Measurements from ENCODE around the gene RDH11.

DNA sequence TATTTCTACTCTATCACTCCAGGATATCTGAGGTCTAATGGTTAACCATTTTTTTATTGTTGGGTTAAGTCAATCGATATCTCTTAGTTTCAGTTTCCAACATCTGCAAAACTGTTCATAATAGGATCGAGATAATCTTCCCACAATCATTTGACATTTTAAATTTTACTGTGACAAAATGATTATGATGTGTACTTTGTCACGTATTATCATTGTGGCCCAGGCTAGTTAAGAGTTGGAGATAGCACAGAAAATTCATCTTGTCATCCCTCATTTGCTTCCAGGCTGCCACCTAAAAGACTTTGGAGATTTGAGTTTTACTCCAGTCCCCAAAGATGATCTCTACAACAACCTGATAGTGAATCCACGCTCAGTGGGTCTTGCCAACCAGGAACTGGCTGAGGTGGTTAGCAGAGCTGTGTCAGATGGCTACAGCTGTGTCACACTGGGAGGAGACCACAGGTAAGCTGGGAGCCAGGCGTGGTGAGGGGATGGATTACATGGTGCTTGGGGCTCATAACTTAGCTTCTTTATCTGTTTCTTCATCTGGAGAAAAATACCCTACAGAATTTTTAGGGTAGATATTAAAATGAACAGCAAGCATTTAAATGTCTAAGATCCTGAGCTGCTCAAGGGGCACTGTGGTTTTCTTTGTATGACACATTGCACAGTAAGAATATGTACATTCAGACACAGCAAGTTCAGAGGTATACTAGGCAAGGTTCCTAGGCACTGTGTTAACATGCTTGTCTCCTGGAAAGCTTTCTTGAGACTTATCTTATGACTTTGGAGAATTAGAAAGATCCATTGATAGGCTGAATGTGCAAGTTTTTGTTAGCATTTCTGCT lies 53.4 kb downstream of the RDH11 start:
- TF ChIP-seq ZNF514 (tag by site-specific recombination; IDR thresholded peaks at IDR 0.05) (no peak), ZNF354C (tag by site-specific recombination; IDR thresholded peaks at IDR 0.05; ENCODE audit: borderline replicate concordance, low read depth) (no peak)
- TF ChIP-seq, protein P1, sequence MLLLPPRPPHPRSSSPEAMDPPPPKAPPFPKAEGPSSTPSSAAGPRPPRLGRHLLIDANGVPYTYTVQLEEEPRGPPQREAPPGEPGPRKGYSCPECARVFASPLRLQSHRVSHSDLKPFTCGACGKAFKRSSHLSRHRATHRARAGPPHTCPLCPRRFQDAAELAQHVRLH (tag by site-specific recombination; IDR thresholded peaks at IDR 0.05), result no peak

All from HEK293 (cell line).